Measurements from ENCODE around the gene HOXC9. TPM values are rescaled to one million over a fixed set of nuclear protein-coding genes. Genes with fewer than 3 reads are reported as not detected.
A peak's percentile ranks its signal among the peaks of the same experiment; 100 is the strongest.

HOXC9 gene
- total and polyA plus RNA-seq, 2 of the 8 experiments (the other 6 are each of a cell fraction or from before 2014, with no cell fraction given), result not detected

GRCh38 chr12:54010053-54010971 is 10.4 kb downstream of the HOXC9 start:
- Histone ChIP-seq H2BK15ac (ENCODE audit: low read length) (no peak overlapping the region; the same call in 1 of the 2 replicates), H2BK5ac (ENCODE audit: low read depth, low read length) (no peak overlapping the region), H2AK5ac (ENCODE audit: low read depth, low read length) (no peak overlapping the region), H3K14ac (ENCODE audit: insufficient read length) (no peak overlapping the region), H4K20me1 (replicated peaks in 1 of 2; ENCODE audit: control insufficient read depth in 1 of 2, insufficient read depth in 2 of 2, low read length in 2 of 2) (peaks cover 0 to 48% of the 10 kb centered on the region in 2 experiments), H3K4me1 (replicated peaks in 1 of 4; ENCODE audit: control insufficient read depth in 3 of 4, insufficient read depth in 4 of 4, low read length in 3 of 4) (peaks cover 0 to 4% (median 0%) of the 10 kb centered on the region in 4 experiments; a peak in 2 of 7 replicates), H4K91ac (replicated peaks; ENCODE audit: insufficient read length, low read length) (no peak overlapping the region), H4K5ac (ENCODE audit: insufficient read length, low read depth, low read length) (no peak overlapping the region), H2AFZ (ENCODE audit: low read length) (no peak overlapping the region), H3K9me3 (ENCODE audit: insufficient read depth in 2 of 2, low read depth in 1 of 2, low read length in 1 of 2) (no peaks in the 10 kb centered on the region), H3K79me2 (ENCODE audit: control insufficient read depth in 1 of 2, insufficient read depth in 2 of 2, low read length in 2 of 2) (no peaks in the 10 kb centered on the region), H2BK20ac (ENCODE audit: low read length) (no peak overlapping the region), H3K4me3 (ENCODE audit: extremely low read depth in 1 of 4, insufficient read depth in 2 of 4, low read depth in 3 of 4, low read length in 4 of 4) (no peak overlapping the region), H2BK12ac (ENCODE audit: low read depth, low read length) (0 out of 2 replicates have a peak overlapping the region, but pooled peaks have one; percentile 75), H3K36me3 (ENCODE audit: control insufficient read depth in 2 of 4, insufficient read depth in 4 of 4, low read length in 3 of 4) (no peaks in the 10 kb centered on the region), H3K4me2 (ENCODE audit: insufficient read depth in 1 of 2, low read depth in 2 of 2, low read length in 2 of 2) (no peak overlapping the region), H3K27me3 (replicated peaks in 1 of 4; ENCODE audit: control insufficient read depth in 3 of 4, extremely low read depth in 1 of 4, insufficient read depth in 3 of 4, low read length in 3 of 4) (peaks cover 96 to 100% (median 98%) of the 10 kb centered on the region in 4 experiments), H3K4ac (replicated peaks; ENCODE audit: insufficient read length, low read depth, low read length) (no peak overlapping the region), H3K23me2 (ENCODE audit: low read depth, low read length) (no peaks in the 10 kb centered on the region), H3K18ac (ENCODE audit: extremely low read depth, low read length) (no peak overlapping the region; the same call in 1 of the 2 replicates), H3K56ac (replicated peaks; ENCODE audit: insufficient read length, low read depth, low read length) (no peak overlapping the region), H4K8ac (ENCODE audit: extremely low read depth, insufficient read depth, low read length) (no peak overlapping the region), H3K9ac (replicated peaks in 1 of 4; ENCODE audit: extremely low read depth in 1 of 4, low read depth in 3 of 4, low read length in 3 of 4) (no peak overlapping the region), H2BK120ac (replicated peaks; ENCODE audit: low read depth, low read length) (no peak overlapping the region), H3K27ac (ENCODE audit: low read depth, low read length) (no peak overlapping the region), H3K79me1 (ENCODE audit: low read depth, low read length) (no peaks in the 10 kb centered on the region), H3K23ac (ENCODE audit: insufficient read length) (no peak overlapping the region)
- DNase-seq (ENCODE audit: low read depth in 1 of 2, low spot score in 2 of 2) (no peak), FAIRE-seq (no peak)
- 19% methylated on average over 10 of the region's 10 CpGs; no CpG with 5 or more reads in 1 of the 2 experiments for WGBS, 2 experiments (ENCODE audit: extremely low coverage in 1 of 2, insufficient coverage in 1 of 2, insufficient read length in 1 of 2, insufficient replicate concordance in 2 of 2, low coverage in 1 of 2, low lambda C conversion rate in 2 of 2, missing lambda C conversion rate in 1 of 2)
- ChIA-PET POLR2A (ENCODE audit: partially characterized antibody) (interaction anchor here (1.1 kb wide), 1 partner anchor 20 kb away, joined by 3 read pairs; no protein-coding TSS in a partner anchor), CTCF (ENCODE audit: partially characterized antibody) (interaction anchor here (0.7 to 9.7 kb wide), 10 partner anchors 17 to 227 kb away, joined by 3 to 172 read pairs (median 4); partner anchors contain the start of genes HOXC5 and HOXC6)
- TF ChIP-seq NANOG (IDR thresholded peaks at IDR 0.05; ENCODE audit: insufficient read depth, low read depth, low read length, poor library complexity, severe bottlenecking) (no peak), EZH2 (IDR thresholded peaks at IDR 0.05; ENCODE audit: low read depth, low read length, severe bottlenecking) (peak; percentile 78), E2F6 (IDR thresholded peaks at IDR 0.05) (no peak), SIX5 (IDR thresholded peaks at IDR 0.05; ENCODE audit: low read depth, low read length) (no peak), CHD2 (IDR thresholded peaks at IDR 0.05; ENCODE audit: low read length) (no peak), SUZ12 (IDR thresholded peaks at IDR 0.05; ENCODE audit: low read length) (peak; percentile 82), SP1 (IDR thresholded peaks at IDR 0.05; ENCODE audit: low read depth, low read length) (no peak), CBX5 (IDR thresholded peaks at IDR 0.05; ENCODE audit: low read depth, low read length) (no peak), POLR2AphosphoS5 (IDR thresholded peaks at IDR 0.05; ENCODE audit: low read depth, low read length) (no peak), SAP30 (IDR thresholded peaks at IDR 0.05; ENCODE audit: insufficient read depth, insufficient replicate concordance, low read length) (no peak)
